Measurements from ENCODE around the gene LRRN4. TPM values are rescaled to one million over a fixed set of nuclear protein-coding genes. Genes with fewer than 3 reads are reported as not detected.

Gene LRRN4
- total RNA-seq, 1 experiment from 2014 or later = 0.10 TPM

DNA sequence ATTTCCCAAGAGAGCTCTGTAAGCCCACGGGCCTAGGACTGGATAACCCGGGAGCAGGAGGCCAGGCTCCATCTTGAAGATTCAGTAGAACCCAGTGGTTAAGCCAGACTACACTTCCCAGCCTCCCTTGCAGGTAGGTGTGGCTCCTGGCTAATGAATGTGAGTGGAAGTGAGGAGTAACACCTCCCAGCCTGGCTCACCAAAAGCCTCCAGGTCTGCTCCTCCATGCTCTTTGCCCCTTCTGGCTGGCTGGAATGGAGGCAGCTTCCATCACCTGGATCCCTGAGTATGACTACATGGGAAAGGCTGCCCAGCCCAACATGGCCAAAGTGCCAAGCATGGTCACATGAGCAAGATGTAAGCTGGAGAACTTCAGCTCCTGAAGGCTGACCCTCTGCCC lies 9.7 kb downstream of the LRRN4 start:
- ChIA-PET CTCF (no interaction called here), RAD21 (ENCODE audit: low non-redundant PET in 1 of 2, low total read pairs in 2 of 2, uncharacterized antibody in 2 of 2, unreplicated experiment in 2 of 2) (interaction anchor here in 1 of 2 experiments (0.6 kb wide), 1 partner anchor 531 kb away, joined by 3 read pairs; no protein-coding TSS in a partner anchor)
- H3K9me3 ChIP-seq (ENCODE audit: control insufficient read depth in 1 of 2, insufficient read depth in 1 of 2, low read depth in 1 of 2, low read length in 2 of 2) = no peaks in the 10 kb centered on the region

More for the DNA sequence above, 9.7 kb downstream of the LRRN4 start:
- no peak overlapping the region for H3K4me2 ChIP-seq (ENCODE audit: low read length)
- H3K4me1 ChIP-seq (ENCODE audit: control insufficient read depth in 1 of 2, insufficient read depth in 2 of 2, low read length in 2 of 2) = no peaks in the 10 kb centered on the region
- H3K27ac ChIP-seq (ENCODE audit: low read depth, low read length) = no peak overlapping the region
- ATAC-seq (peak; percentile 79), DNase-seq (ENCODE audit: low read depth, low spot score) (no peak)
- intact Hi-C loops (cut with micrococcal nuclease) = no loop called here
- POLR2A ChIA-PET = no interaction called here
- H3K4me3 ChIP-seq (replicated peaks in 1 of 2; ENCODE audit: low read depth in 1 of 2, low read length in 2 of 2) = no peak overlapping the region
- no peak overlapping the region for H3K9ac ChIP-seq (ENCODE audit: low read length)
- H3K79me2 ChIP-seq (ENCODE audit: insufficient read depth, low read length) = no peaks in the 10 kb centered on the region
- H2AFZ ChIP-seq (ENCODE audit: low read depth, low read length, poor library complexity, severe bottlenecking) = no peak overlapping the region
- peaks cover 0 to 5% of the 10 kb centered on the region in 2 experiments; a peak in 2 of 4 replicates for H3K36me3 ChIP-seq (ENCODE audit: control insufficient read depth in 1 of 2, insufficient read depth in 2 of 2, low read length in 2 of 2)
- H4K20me1 ChIP-seq (ENCODE audit: insufficient read depth) = no peaks in the 10 kb centered on the region
- TF ChIP-seq SP1 (IDR thresholded peaks at IDR 0.05; ENCODE audit: low read depth) (no peak), ELF1 (IDR thresholded peaks at IDR 0.05; ENCODE audit: borderline replicate concordance, low read depth) (no peak), FOSL1 (IDR thresholded peaks at IDR 0.05; ENCODE audit: low read depth) (no peak), YY1 (IDR thresholded peaks at IDR 0.05; ENCODE audit: extremely low read depth, insufficient replicate concordance, low read depth, low read length) (no peak), POLR2A (IDR thresholded peaks at IDR 0.05; ENCODE audit: borderline replicate concordance, extremely low read depth, insufficient read depth, insufficient read length) (no peak), EGR1 (IDR thresholded peaks at IDR 0.05; ENCODE audit: low read depth) (no peak), EZH2 (IDR thresholded peaks at IDR 0.05) (no peak), POLR2AphosphoS5 (IDR thresholded peaks at IDR 0.05; ENCODE audit: low read depth, low read length) (no peak), CBX3 (IDR thresholded peaks at IDR 0.05; ENCODE audit: low read depth) (no peak), REST (IDR thresholded peaks at IDR 0.05; ENCODE audit: low read depth) (no peak), TCF7L2 (IDR thresholded peaks at IDR 0.05; ENCODE audit: borderline replicate concordance, extremely low read depth, insufficient read depth, insufficient read length) (no peak), CEBPB (IDR thresholded peaks at IDR 0.05; ENCODE audit: low read depth) (no peak), SIN3A (IDR thresholded peaks at IDR 0.05; ENCODE audit: low read depth) (no peak), ZNF274 (IDR thresholded peaks at IDR 0.05; ENCODE audit: low read depth, low read length) (no peak), SRF (IDR thresholded peaks at IDR 0.05; ENCODE audit: low read depth) (no peak), MAX (IDR thresholded peaks at IDR 0.05) (no peak), ZFX (IDR thresholded peaks at IDR 0.05) (no peak)
- TF ChIP-seq, protein P1, sequence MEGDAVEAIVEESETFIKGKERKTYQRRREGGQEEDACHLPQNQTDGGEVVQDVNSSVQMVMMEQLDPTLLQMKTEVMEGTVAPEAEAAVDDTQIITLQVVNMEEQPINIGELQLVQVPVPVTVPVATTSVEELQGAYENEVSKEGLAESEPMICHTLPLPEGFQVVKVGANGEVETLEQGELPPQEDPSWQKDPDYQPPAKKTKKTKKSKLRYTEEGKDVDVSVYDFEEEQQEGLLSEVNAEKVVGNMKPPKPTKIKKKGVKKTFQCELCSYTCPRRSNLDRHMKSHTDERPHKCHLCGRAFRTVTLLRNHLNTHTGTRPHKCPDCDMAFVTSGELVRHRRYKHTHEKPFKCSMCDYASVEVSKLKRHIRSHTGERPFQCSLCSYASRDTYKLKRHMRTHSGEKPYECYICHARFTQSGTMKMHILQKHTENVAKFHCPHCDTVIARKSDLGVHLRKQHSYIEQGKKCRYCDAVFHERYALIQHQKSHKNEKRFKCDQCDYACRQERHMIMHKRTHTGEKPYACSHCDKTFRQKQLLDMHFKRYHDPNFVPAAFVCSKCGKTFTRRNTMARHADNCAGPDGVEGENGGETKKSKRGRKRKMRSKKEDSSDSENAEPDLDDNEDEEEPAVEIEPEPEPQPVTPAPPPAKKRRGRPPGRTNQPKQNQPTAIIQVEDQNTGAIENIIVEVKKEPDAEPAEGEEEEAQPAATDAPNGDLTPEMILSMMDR (IDR thresholded peaks at IDR 0.05 in 2 of 3, conservative IDR thresholded peaks at IDR 0.05 in 1 of 3; ENCODE audit: borderline replicate concordance in 1 of 3, insufficient read depth in 1 of 3, low read depth in 2 of 3, low read length in 2 of 3) = no peak
- TF ChIP-seq, protein P2, sequence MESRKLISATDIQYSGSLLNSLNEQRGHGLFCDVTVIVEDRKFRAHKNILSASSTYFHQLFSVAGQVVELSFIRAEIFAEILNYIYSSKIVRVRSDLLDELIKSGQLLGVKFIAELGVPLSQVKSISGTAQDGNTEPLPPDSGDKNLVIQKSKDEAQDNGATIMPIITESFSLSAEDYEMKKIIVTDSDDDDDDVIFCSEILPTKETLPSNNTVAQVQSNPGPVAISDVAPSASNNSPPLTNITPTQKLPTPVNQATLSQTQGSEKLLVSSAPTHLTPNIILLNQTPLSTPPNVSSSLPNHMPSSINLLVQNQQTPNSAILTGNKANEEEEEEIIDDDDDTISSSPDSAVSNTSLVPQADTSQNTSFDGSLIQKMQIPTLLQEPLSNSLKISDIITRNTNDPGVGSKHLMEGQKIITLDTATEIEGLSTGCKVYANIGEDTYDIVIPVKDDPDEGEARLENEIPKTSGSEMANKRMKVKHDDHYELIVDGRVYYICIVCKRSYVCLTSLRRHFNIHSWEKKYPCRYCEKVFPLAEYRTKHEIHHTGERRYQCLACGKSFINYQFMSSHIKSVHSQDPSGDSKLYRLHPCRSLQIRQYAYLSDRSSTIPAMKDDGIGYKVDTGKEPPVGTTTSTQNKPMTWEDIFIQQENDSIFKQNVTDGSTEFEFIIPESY (IDR thresholded peaks at IDR 0.05; ENCODE audit: extremely low read depth, insufficient replicate concordance, low read length) = no peak
- TF ChIP-seq, protein P3, sequence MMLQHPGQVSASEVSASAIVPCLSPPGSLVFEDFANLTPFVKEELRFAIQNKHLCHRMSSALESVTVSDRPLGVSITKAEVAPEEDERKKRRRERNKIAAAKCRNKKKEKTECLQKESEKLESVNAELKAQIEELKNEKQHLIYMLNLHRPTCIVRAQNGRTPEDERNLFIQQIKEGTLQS (IDR thresholded peaks at IDR 0.05) = no peak
- no peaks in the 10 kb centered on the region for H3K9me2 ChIP-seq (ENCODE audit: insufficient read depth)
- no peaks in the 10 kb centered on the region for H3K27me3 ChIP-seq (ENCODE audit: insufficient read depth, low read length)
- BruUV-seq (replicated peaks) = no TSS peak

All from HCT116 (cell line).